ENCODE data around the gene FYN.

Gene FYN

GRCh38 chr6:111738156-111738555 lies 135.1 kb downstream of the FYN start:
- TF ChIP-seq ZBTB6 (tag by site-specific recombination; IDR thresholded peaks at IDR 0.05) (no peak), OSR2 (tag by site-specific recombination; IDR thresholded peaks at IDR 0.05) (no peak), SCRT2 (tag by site-specific recombination; IDR thresholded peaks at IDR 0.05) (no peak), AEBP2 (tag by site-specific recombination; IDR thresholded peaks at IDR 0.05; ENCODE audit: borderline replicate concordance) (no peak), ZNF747 (tag by site-specific recombination; IDR thresholded peaks at IDR 0.05) (no peak), ZBTB20 (tag by site-specific recombination; IDR thresholded peaks at IDR 0.05) (no peak), ZNF529 (tag by site-specific recombination; IDR thresholded peaks at IDR 0.05; ENCODE audit: insufficient replicate concordance) (no peak), KLF7 (tag by site-specific recombination; IDR thresholded peaks at IDR 0.05; ENCODE audit: borderline replicate concordance) (no peak), ZBTB7A (tag by site-specific recombination; IDR thresholded peaks at IDR 0.05; ENCODE audit: low read depth) (no peak), ZNF571 (tag by site-specific recombination; IDR thresholded peaks at IDR 0.05) (no peak), PRDM1 (tag by site-specific recombination; IDR thresholded peaks at IDR 0.05) (no peak), ZNF830 (tag by site-specific recombination; IDR thresholded peaks at IDR 0.05; ENCODE audit: low read depth) (no peak)
- TF ChIP-seq, protein P1, sequence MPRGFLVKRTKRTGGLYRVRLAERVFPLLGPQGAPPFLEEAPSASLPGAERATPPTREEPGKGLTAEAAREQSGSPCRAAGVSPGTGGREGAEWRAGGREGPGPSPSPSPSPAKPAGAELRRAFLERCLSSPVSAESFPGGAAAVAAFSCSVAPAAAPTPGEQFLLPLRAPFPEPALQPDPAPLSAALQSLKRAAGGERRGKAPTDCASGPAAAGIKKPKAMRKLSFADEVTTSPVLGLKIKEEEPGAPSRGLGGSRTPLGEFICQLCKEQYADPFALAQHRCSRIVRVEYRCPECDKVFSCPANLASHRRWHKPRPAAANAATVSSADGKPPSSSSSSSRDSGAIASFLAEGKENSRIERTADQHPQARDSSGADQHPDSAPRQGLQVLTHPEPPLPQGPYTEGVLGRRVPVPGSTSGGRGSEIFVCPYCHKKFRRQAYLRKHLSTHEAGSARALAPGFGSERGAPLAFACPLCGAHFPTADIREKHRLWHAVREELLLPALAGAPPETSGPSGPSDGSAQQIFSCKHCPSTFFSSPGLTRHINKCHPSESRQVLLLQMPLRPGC (tag by site-specific recombination; IDR thresholded peaks at IDR 0.05) = no peak
- no peak overlapping the region for H3K27ac ChIP-seq (ENCODE audit: extremely low read depth, low read depth, low read length)
- no peak overlapping the region for H3K4me3 ChIP-seq (ENCODE audit: low read depth, low read length)
- H3K36me3 ChIP-seq (ENCODE audit: control insufficient read depth in 2 of 2, insufficient read depth in 1 of 2, low read length in 2 of 2) = peaks cover 0 to 12% of the 10 kb centered on the region in 2 experiments; a peak in 1 of 3 replicates
- ChIA-PET POLR2A (no interaction called here), CTCF (interaction anchor here (0.5 to 0.7 kb wide), 3 partner anchors 298 to 599 kb away, joined by 3 read pairs; no protein-coding TSS in a partner anchor)
- no peaks in the 10 kb centered on the region for H3K9me3 ChIP-seq (ENCODE audit: control insufficient read depth, insufficient read depth, low read depth, low read length)
- peaks cover 5% of the 10 kb centered on the region; the same call in 1 of the 2 replicates for H3K4me1 ChIP-seq (ENCODE audit: control insufficient read depth, insufficient read depth, low read length)

DNA sequence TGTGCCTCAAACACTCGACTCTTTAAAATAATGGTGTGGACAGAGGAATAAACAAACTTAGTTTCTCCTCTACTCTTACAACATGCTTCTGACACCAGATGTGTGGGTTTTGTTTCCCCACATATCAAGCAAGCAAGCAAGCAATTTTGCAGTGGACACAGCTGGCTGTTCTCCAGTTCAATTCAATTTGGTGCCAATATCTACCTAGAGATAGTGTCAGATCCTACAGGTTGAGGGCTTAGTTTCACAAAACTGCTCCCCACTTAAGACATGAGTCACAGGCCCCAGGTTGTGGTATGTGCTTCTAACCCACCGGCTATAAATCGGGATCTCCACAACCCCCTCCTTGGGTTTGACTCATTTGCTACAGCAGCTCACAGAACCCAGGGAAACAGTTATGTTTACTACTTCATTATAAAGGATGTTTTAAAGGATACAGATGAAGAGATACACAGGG lies 136.2 kb downstream of the FYN start:
- ChIA-PET CTCF (interaction anchor here (1.2 kb wide), 1 partner anchor 27 kb away, joined by 5 read pairs; no protein-coding TSS in a partner anchor), POLR2A (no interaction called here)
- H3K36me3 ChIP-seq (ENCODE audit: control insufficient read depth in 2 of 2, insufficient read depth in 1 of 2, low read length in 2 of 2) = peaks cover 0 to 22% of the 10 kb centered on the region in 2 experiments; a peak in 1 of 3 replicates
- peaks cover 2% of the 10 kb centered on the region; the same call in 1 of the 2 replicates for H3K9me3 ChIP-seq (ENCODE audit: control insufficient read depth, insufficient read depth, low read depth, low read length)
- TF ChIP-seq SCRT2 (tag by site-specific recombination; IDR thresholded peaks at IDR 0.05) = peak; percentile 55; the same call in 1 of the 2 replicates
- no peak for TF ChIP-seq ZNF707 (tag by site-specific recombination; IDR thresholded peaks at IDR 0.05)
- H3K4me3 ChIP-seq (ENCODE audit: low read depth, low read length) = no peak overlapping the region
- H3K4me1 ChIP-seq (ENCODE audit: control insufficient read depth, insufficient read depth, low read length) = peaks cover 5% of the 10 kb centered on the region; the same call in 1 of the 2 replicates
- H3K27ac ChIP-seq (ENCODE audit: extremely low read depth, low read depth, low read length) = no peak overlapping the region

DNA sequence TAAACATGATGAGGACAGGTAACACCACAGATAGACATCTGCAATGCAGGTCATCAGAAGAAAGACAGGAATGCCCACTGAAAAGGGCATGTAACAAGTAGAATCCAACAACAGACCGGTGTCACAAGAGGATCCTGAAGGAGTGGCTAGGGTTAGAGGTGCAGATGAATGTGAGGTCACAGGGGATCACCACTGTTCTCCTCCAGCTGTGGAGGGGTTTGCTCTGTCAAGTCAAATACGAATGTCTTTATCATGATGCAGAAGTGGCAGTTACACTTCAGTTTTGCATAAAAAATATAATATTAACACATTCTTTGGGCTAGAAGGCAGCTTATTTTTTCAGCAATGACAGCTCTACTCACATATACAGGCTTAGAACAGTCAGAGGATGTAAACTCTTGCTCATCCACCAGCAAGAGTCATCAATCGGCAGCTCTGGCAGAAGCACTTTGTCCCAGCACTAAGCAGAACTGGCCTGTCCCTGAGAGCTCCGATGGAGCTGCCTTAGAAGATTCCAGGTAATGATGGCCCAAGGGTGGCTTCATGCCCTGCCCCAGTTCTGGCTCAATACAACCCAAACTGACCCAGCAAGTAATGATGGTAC lies 137.1 kb downstream of the FYN start:
- Histone ChIP-seq H3K36me3 (ENCODE audit: control insufficient read depth in 2 of 2, insufficient read depth in 1 of 2, low read length in 2 of 2) (peaks cover 0 to 22% of the 10 kb centered on the region in 2 experiments; a peak in 1 of 3 replicates), H3K9me3 (ENCODE audit: control insufficient read depth, insufficient read depth, low read depth, low read length) (peaks cover 2% of the 10 kb centered on the region; the same call in 1 of the 2 replicates), H3K27ac (ENCODE audit: extremely low read depth, low read depth, low read length) (no peak overlapping the region), H3K4me3 (ENCODE audit: low read depth, low read length) (no peak overlapping the region), H3K4me1 (ENCODE audit: control insufficient read depth, insufficient read depth, low read length) (peaks cover 5% of the 10 kb centered on the region; the same call in 1 of the 2 replicates)
- ChIA-PET CTCF (interaction anchor here (1.2 kb wide), 1 partner anchor 26 kb away, joined by 5 read pairs; no protein-coding TSS in a partner anchor), POLR2A (no interaction called here)
- no peak for TF ChIP-seq KLF8 (tag by site-specific recombination; IDR thresholded peaks at IDR 0.05)

Data from HEK293 (cell line).